SKM-1 treated with dmso at 0.1 percent for 144 hours (cell line): ENCODE measurements around the gene POLR3F.
A peak's percentile ranks its signal among the peaks of the same experiment; 100 is the strongest.
"Not testable (repeated sequence)": the region's sequence is repeated elsewhere in the genome, so short reads cannot be mapped to it uniquely, and the experiment has no call there.

Experiments used
- DNase-seq: peaks from one replicate; lab custom pipeline; 2025; ENCODE audit not compliant: unreplicated experiment; lab: John Stamatoyannopoulos, UW

The POLR3F gene

GRCh38 chr20:18504479-18505060, 37.4 kb downstream of the POLR3F start:
- no peak for DNase-seq

DNA sequence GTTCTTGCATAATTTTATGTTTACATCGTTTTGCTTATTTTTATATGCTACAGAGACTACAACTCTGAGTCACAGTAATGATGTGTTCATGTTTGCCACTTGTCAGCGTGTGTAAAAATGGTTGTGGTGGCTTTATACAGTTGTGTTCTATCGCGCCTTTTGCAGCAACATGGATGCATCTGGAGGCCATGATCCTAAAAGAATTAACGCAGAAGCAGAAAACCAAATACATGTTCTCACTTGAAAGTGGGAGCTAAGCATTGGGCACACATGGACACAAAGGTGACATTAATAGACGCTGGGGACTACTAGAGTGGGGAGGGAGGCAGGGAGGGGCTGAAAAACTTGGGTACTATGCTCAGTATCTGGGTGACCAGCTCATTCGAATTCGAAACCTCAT, 39.6 kb downstream of the POLR3F start:
- DNase-seq, result no peak

DNA sequence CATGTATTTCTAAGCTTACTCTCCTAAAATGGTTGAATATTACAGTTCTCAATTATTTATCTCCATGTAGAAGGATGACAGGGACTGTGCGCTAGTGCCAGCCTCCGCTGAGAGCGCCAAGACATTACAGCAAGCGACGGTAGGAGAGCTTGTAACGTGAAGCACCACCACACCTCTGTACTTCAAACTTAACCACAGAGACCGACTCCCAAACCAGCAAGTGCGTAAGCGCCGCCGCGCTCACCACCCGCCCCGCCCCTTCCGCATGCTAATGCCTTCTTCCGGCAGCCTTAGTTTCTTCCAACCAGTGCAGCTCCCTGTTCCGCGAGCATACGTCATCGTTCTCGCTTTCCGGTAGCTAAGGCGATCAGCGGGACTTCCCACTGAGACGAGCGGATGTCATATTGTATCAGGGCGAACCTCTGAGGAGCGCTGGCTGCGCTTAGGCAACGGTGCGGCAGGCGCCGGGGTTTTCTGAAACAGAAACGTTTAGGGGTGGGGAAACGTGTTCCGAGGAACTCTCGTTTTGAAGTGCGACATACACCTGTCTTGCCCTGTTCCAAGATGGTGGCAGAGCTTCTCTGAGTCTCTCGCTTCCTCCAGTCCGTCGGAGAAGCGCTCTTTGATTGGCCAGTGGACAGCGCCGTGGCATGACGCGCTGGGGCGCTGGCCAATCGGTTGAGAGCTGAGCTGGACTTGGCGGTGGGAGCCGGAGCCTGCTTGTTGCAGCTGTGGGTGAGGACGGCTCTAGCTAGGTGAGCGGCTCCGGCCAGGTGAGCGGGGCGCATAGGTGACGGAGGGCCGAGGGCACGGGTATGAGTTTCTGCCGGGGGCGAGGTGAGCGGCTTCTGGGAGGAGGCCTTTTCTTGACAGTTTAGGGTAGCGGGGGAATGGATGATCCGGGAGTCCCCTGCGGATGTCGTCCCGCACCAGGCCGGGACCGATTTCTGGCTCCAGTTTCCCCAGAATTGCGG, 40.3 kb downstream of the POLR3F start, which contains the start of gene SEC23B:
Gene SEC23B (plus strand): TSS at position 723 of the 974 bp plus-strand sequence. CDS start 2,896 bp downstream, outside the sequence.
- DNase-seq, result peak; percentile 74

DNA sequence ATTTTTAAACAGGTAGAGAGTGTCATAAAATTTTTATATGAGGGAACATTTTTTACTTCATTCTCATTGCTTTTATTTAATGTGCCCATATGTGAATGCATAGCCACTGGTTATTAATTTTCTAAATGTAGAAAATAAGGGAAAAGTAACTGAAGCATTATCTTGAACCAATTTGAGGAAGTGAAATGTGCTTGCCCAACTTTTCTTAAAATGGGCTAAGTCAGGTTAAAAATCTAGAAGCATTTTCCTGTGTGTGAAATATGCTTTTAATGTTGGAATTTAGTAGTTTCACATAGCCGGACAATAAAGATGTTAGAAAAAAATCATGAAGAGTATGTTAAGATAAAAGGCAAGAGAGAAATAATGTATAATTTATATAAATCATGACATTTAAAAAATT, 44.4 kb downstream of the POLR3F start:
- DNase-seq, result peak; percentile 56

GRCh38 chr20:18513208-18513607, 46.0 kb downstream of the POLR3F start:
- peak; percentile 1 for DNase-seq

DNA sequence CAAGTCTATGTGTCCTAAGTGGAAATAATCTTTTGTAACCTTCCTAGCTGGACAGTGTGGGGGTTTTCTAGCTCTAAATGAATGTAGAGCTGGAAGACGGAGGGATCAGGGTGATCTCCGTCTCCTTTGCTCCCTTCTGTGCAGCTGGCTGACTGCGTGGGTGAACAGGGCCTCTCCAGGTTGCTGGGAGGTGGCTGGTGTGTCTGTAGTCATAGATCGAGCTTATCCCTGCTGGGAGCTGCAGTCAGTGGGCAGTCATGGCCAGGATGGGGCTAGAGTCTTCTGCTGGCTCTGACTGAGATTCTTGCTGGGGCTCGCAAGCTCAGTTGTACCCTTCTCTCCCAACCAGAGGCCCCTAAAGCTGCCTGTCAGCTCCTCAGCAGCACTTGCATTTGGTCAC, 46.9 kb downstream of the POLR3F start:
- DNase-seq, result no peak

DNA sequence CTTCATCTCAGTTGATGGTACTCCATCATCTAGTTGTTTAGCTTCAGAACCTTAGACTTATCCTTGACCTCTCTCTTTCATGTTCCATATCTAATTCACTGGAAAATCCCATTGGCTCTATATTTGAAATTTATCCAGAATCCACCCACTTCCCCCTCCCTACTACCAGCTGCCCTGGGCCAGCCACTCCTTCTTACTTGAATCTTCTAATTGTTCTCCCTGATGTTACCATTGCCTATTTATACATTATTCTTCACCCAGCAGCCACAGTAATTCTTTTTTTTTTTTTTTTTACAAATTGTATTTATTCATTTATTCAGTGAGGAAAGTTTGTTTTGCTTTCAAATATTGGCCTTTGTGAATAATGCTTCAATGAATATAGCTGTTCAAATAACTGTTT, 48.8 kb downstream of the POLR3F start:
- no peak for DNase-seq

DNA sequence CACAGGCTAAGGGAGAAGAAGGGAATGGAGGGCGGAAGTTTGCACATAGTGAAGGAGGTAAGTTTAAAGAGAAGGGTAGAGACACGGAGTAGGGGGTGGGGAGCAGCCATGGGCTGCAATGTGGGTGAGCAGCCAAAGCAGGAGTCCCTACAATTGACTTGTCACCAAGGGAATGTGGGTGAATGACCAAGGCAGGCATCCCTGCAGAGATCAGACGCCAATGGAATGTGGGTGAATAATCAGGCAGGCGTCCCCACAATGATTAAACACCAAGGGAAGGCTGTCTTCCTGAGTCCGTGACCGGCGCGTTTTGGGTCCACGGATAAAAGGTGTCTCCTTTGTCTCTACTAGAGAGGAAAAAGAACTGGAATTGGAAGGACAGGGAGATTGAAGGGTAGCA, 54.9 kb downstream of the POLR3F start:
- DNase-seq, result not testable (repeated sequence)

- DNase-seq, result no peak
Measured at GRCh38 chr20:18523066-18523465, 55.9 kb downstream of the POLR3F start.

GRCh38 chr20:18524646-18525045, 57.5 kb downstream of the POLR3F start:
- DNase-seq, result no peak

DNA sequence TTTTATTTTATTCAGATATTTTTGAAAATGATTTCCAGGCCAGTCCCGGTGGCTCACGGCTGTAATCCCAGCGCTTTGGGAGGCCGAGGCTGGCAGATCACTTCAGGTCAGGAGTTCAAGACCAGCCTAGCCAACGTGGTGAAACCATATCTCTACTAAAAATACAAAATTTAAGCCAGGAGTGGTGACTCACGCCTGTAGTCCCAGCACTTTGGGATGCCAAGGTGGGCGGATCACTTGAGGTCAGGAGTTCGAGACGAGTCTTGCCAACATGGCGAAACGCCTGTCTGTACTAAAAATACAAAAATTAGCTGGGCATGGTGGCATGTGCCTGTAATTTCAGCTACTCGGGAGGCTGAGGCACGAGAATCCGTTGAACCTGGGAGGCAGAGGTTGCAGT, 59.6 kb downstream of the POLR3F start:
- DNase-seq, result not testable (repeated sequence)

GRCh38 chr20:18527339-18527738, 60.1 kb downstream of the POLR3F start:
- DNase-seq, result no peak

DNA sequence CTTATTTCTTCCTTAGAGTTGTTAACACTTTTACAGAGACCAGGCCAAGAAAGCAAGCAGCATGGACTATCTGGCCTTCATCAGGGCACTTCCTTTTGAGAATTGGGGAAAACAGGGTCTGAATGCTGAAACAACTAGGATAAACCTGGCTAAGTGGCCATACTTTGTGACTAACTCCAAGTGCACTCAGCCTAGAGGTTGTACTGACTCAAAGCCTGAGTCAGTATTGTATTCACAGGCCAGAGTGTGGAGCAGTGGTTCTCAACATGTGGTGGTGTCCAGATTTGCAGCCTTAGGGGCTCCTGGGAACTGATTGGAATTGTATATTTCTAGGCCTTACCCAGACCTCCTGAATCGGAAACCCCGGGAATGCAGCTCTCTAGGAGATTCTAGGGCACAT, 60.6 kb downstream of the POLR3F start:
- no peak for DNase-seq

- DNase-seq, result no peak
Measured at GRCh38 chr20:18529041-18529440, 61.9 kb downstream of the POLR3F start.

DNA sequence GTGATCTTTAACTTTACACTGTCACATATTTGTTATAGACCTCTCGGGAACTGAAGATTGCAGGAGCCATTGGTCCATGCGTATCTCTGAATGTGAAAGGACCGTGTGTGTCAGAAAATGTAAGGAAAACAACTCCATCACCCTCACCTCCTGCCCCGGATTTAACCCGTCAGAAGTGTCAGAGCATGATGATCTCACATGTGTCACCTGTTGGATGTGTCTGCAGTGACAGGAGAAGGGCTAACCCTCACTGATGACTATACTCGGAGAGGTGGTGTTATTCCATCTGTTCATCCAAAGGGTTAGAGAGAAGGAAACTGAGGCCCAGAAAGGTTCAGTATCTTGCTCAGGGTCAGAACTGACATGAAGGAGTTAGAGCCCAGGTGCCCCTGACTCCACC, 65.4 kb downstream of the POLR3F start:
- DNase-seq, result no peak

- DNase-seq, result no peak
Measured at GRCh38 chr20:18533491-18533890, 66.3 kb downstream of the POLR3F start.

DNA sequence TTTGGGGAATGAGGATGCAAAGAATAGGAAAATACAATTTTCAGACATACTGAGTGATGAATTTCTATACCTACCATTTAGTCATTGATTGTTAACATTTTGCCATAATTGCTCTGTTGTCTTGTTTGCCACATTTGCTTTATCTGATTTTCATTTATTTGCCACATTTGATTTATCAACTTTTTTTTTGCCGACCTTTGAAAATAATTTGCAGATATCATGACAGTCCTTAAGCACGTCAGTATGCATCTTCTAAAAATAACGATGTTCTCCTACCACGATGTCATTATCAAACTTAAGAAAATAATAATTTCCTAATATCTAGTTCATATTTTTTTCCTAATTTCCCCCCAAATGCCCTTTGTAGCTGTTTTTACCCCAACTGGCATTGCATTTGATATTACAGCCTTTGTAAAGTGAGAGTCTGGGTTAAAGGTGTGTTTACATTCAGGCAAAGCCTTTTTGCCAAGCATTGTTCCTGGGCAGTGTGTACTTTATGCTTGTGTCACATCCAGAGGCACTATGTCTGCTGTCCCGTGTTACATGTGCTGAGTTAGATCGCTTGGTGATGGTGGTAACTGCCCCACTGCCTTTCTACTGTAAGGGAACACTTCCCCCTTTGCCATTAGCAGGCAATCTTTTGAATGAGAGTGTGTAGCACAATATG, 66.9 kb downstream of the POLR3F start:
- no peak for DNase-seq
